NCI-H1694 (cell line): ENCODE results near the gene GEMIN8.

ENCODE experiments used
- DNase-seq: peaks from one replicate; lab custom pipeline; 2025; lab: John Stamatoyannopoulos, UW

The GEMIN8 gene

GRCh38 chrX:14015941-14016340 lies 13.8 kb downstream of the GEMIN8 start:
- DNase-seq: no peak

DNA sequence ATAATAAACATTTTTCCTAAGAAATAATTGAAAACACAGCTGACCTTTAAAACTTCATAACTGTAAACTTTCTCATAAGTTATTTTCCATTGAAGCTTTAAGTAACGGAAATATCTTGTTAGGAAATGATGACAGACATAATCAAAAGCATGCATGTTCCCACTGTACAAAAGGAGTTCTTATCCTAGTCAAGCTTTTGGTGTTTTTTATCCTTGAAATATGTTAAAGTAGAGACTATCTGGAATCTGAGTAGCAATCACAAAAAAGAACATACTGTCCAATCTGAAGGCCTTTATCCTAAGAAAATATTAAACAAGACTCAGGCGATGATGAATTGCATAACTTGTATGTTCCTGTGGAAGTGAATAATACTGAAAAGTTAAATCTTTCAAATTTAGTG lies 14.4 kb downstream of the GEMIN8 start:
- DNase-seq: no peak

DNA sequence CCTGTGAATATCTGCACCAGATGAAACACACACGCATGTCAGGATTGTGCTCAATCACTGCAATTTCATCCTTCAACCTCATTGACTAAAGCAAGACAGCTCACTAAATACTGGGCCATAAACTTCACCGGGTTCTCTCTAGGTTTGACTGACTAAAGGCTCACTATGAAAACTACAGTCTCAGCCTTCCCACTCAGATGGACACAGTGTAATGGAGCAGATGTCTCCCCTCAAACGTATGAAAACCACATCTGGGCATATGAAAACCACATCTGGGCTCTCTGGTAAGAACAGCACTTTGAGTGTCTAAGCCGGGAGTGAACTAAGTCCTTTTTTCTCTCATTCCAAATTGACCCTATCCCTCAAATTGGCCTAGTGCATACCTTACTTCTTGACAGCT lies 15.2 kb downstream of the GEMIN8 start:
- DNase-seq: no peak

- no peak for DNase-seq
Measured at GRCh38 chrX:14013054-14013453, 16.6 kb downstream of the GEMIN8 start.

DNA sequence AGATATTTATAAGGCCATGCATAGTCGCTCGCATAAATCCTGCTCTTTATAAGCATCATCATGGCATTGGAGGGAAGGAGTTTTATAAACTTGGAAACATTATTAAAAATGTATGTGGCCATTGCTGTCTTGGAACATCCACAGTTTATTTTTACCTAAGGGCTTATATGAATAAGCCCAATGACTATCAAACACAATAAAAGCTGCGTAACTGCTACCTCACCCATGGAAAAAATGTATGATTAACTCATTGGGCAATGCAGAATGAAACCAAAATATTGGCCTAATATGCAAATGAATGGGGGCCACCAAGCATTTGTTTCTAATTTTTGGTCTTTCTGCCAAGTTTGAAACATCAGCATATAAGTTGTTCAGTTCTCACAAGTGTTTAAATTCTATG lies 19.1 kb downstream of the GEMIN8 start:
- DNase-seq: no peak

GRCh38 chrX:14006540-14006939 lies 23.2 kb downstream of the GEMIN8 start:
- no peak for DNase-seq

DNA sequence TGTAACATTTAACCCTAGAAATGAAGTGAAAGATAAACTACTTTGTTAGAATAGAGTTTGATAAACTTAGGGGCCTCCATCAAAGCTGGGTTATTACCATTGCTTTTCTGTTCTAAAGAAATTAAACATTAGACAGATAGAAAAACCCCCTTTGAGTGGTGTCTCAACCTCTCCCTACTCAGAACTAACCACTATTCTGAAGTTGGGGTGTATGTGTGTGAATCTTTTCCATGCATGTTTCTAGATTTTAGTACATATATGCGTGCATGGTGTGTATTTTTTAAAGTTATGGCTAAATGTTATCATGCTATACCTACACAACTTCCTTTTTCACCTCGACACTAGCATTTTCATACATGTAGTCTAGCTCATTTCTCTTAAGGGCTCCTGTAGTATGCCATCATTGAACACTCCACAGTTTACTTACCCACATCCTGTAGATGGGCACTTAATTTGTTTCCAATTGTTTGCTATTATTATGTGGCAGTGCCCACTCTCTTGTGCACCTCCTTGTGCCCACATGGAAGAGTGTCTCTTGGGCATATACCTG lies 25.7 kb downstream of the GEMIN8 start:
- DNase-seq: no peak

DNA sequence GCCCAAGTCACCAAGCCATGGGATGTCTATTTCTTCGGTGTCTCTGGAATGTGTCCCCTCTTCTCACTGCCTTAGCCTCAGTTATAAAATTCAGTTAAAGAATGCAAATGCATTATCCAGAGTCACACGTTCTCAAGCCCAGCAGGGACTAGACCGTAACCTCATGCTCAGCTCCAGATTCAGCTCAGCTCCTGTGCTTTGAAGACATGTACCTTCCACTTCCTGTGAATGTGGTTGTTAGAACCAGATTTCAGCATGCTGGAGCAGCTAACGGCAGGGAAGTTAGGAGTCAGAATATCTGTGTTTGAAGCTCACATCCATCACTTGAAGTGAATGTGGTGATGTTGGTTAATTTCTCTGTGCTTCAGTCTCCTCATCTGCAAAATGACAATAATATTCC lies 26.7 kb downstream of the GEMIN8 start:
- DNase-seq: no peak

DNA sequence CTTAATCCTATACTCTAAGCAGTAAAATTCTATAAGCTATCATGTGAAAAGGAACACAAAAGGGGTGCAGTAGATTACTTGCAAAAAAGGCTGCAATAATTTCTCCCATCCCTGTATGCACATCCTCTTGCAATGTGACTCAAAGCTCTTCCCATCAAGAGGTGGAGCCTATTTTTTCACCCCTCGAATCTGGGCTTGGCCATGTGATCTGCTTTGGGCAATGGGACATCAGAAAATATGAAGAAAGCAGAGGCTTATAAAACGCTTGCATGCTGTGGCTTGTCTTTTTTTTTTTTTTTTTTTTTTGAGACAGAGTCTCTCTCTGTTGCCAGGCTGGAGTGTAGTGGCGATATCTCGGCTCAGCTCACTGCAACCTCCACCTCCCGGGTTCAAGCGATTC lies 33.0 kb downstream of the GEMIN8 start:
- no peak for DNase-seq

- no peak for DNase-seq
Measured at GRCh38 chrX:13994536-13995080, 35.1 kb downstream of the GEMIN8 start.

DNA sequence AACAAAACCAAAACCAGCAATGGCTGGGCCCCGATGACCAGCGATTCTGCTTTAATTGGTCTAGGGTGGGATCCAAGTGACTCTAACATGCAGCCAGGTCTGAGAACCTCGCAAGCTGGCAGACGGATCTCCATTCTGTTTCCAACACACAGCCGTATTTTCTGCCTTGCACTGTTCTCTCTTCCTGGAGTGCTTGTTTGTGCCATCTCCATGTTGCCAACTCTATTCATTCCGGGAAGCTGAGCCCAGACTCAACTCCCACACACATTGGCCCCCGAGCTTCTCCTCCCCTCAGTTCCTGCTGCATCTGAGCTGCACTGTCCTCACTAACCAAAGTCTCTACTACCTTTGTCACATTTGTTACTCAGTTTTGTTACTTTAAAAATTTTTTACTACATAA lies 35.6 kb downstream of the GEMIN8 start:
- DNase-seq: no peak

- DNase-seq: no peak
Measured at GRCh38 chrX:13990126-13990800, 39.4 kb downstream of the GEMIN8 start.

GRCh38 chrX:13985697-13986435 lies 43.8 kb downstream of the GEMIN8 start:
- DNase-seq: no peak

GRCh38 chrX:13983734-13984133 lies 46.0 kb downstream of the GEMIN8 start:
- no peak for DNase-seq

- no peak for DNase-seq
Measured at GRCh38 chrX:13968198-13968597, 61.5 kb downstream of the GEMIN8 start.

GRCh38 chrX:13967636-13968035 lies 62.1 kb downstream of the GEMIN8 start:
- DNase-seq: no peak

- DNase-seq: no peak
Measured at GRCh38 chrX:13966793-13967125, 62.9 kb downstream of the GEMIN8 start.

GRCh38 chrX:13966071-13966792 lies 63.5 kb downstream of the GEMIN8 start:
- no peak for DNase-seq

- DNase-seq: no peak
Measured at GRCh38 chrX:13965531-13965930, 64.2 kb downstream of the GEMIN8 start.

- DNase-seq: no peak
Measured at GRCh38 chrX:13956998-13957397, 72.7 kb downstream of the GEMIN8 start.
